Hindlimb muscle (tissue), 1 donor: Measurements from ENCODE around the gene XIAP. TPM values are rescaled to one million over a fixed set of nuclear protein-coding genes. Genes with fewer than 3 reads are reported as not detected.
"Not testable (repeated sequence)": the region's sequence is repeated elsewhere in the genome, so short reads cannot be mapped to it uniquely, and the experiment has no call there.

Experiments used
- DNase-seq: peaks from one replicate; pipeline ENCODE4 v3.0.0-alpha.2; 2013
- polyA plus RNA-seq: library from polyadenylated mRNA; unstranded; fragments of 120-200 nt; gene quantifications from one replicate; pipeline ENCODE4 v1.2.1, GENCODE V29; 2013; ENCODE audit not compliant: insufficient read length

Gene XIAP
- polyA plus RNA-seq, 1 donor: 36.4 TPM

DNA sequence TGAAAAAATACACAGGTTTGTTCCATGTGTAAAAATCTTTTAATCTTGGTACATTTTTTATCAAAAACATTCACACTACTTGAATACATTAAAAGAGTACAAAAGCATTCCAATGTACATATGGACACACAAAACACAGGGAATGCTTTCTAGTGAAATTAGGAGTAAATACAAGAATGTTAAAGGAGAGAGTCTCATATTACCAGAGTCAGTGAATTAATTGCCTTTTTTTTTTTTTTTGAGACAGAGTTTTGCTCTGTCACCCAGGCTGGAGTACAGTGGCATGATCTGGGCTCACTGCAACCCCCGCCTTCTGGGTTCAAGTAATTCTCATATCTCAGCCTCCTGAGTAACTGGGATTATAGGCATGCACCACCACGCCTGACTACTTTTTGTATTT is 17.0 kb downstream of the XIAP start:
- DNase-seq: no peak

DNA sequence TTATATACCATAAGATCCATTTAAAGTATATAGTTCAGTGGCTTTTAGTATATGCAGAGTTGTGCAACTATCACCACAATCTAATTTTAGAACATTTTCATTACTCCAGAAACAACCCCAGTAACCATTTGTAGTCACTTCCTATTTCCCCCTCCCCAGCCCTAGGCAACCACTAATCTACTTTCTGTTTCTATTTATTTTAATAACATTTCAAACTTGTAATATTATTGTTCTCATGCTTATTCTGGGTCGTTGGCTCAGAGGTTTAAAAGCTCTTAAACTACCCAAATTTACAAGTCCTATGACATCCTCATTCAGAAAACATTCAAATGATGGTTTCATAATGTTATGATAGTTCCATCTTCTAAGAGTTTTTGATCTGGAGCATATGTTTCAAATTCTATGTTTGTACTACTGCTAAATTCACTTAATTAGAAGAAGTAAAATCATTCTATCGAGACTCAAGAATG is 18.4 kb downstream of the XIAP start:
- DNase-seq: no peak

GRCh38 chrX:123881330-123881729 is 21.5 kb downstream of the XIAP start:
- no peak for DNase-seq

GRCh38 chrX:123882391-123882790 is 22.5 kb downstream of the XIAP start:
- no peak for DNase-seq

DNA sequence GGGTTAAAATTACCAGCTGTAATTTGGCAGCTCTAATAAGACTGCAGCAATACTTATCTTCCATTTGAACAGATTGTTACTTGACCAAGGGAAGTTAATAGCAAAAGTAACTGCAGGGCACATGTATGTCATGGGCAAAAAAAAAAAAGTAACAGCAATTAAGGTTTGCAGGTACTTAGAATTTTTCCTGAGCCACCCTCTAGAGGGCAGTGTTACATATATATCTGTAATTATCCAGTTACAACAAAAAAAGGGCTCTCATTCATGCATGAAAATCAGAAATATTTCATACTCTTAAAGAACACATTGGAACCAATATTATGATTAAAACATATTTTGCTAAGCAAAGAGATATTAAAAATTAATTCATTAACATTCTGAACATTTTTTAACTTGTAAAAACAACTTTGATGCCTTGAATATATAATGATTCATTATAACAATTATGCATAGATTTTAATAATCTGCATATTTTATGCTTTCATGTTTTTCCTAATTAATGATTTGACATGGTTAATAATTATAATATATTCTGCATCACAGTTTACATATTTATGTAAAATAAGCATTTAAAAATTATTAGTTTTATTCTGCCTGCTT is 25.1 kb downstream of the XIAP start:
- no peak for DNase-seq

GRCh38 chrX:123899701-123900100 is 39.8 kb downstream of the XIAP start:
- no peak for DNase-seq

DNA sequence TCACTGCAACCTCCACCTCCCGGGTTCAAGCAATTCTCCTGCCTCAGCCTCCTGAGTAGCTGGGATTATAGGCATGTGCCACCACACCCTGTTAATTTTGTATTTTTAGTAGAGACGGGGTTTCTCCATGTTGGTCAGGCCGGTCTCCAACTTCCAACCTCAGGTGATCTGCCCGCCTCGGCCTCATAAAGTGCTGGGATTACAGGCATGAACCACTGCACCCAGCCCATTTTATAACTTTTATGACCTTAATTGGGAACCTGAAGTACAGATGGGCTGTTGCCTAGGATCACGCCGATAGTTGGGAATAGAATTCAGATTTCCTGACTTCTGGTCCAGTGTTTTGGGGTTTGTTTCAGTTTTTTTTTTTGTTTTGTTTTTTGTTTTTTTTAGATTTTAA is 43.4 kb downstream of the XIAP start:
- not testable (repeated sequence) for DNase-seq

DNA sequence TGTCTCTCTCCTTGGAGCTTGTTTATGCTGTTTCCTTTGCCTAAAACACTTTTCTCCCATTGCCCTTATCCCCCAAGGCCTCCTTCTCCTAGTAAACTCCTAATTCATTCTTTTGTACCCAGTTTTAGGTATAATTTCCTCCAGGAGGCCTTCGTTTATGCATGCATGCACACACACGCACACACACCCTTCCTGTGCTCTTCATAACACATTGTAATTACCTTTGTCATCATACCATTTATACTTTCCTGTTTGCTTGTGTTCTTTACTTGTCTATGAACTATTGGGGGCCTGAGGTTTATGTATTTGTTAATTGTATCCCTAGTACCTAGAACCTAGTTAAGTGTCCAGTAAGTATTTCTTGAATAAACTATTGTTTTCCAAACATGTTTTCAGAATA is 45.5 kb downstream of the XIAP start:
- no peak for DNase-seq

- no peak for DNase-seq
Measured at GRCh38 chrX:123906557-123907316, 46.9 kb downstream of the XIAP start.

GRCh38 chrX:123909523-123909922 is 49.7 kb downstream of the XIAP start:
- DNase-seq: no peak

DNA sequence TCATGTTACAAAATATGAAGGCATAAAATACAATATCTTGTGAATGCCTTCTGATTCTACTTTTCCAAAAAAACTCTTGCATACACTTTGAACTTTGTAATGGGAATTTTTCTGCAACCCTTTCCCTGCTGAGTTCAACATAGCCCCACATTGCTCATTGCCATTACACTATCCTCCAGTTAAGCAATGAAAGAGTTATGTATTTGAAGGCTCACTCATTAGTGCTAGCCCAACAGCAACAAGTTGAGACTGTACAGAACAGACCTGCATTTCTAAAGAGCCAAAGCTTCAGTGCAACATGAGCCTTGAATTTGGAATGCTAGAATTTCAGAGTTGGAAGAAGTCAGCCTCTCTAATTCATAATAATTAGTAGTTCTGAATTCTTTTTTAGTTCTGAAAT is 57.2 kb downstream of the XIAP start:
- DNase-seq: no peak

DNA sequence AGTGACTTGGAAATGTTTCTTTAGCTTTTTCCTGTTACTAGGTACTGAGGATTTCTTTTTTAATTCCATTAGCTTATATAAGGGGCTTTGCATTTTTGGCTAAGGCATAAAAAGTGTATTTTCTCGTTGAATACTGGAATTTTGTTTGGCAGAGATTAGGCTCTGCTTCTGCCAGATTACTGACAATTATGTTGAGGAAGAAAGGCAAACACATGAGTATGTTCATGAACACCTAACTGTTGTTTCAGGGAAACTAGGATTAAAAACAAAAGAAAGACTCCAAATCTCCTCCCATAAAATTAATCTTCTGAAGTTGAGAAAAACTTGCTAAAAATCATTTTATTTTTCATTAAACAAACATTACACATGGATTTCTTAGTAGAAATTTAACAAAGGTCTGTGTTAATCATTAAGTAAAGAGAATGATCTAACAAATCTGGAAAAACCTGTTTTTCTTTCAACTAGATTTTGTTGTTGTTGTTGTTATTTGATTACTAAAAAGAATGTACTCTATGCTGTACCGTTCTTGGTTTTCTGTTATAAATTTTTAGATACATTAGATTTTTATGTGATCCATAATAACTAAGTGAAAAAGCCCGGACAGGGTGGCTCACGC is 58.4 kb downstream of the XIAP start:
- no peak for DNase-seq

DNA sequence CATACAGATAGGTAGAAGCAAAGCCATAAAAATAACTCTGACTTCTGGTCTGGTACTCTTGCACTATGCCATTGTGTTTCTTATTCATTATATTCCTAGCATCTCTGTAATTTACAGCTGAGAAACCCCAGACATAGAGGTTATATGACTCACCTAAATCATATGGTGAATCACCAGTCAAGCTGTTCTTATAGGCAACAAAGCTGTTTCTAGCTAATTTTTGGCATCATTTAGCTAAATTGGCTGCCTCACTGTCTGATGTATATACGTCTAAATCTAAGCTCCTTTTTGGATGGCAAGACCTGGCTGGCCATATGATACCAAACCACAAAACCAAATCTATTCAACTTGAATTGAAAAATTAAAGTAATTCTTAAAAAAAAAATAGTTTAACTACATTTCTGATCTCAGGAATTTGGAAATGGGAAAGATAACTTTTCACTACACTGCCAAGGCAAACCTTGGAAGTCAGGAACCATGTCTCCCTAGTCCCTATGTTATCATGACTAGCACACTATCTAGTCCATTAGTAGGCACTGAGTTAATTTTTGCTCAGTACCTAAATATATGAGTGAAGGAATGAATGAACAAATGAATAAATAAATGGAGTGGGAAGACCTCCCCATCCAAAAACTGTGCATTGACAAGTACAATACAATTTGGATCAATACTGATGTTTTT is 60.4 kb downstream of the XIAP start:
- no peak for DNase-seq

- no peak for DNase-seq
Measured at GRCh38 chrX:123923211-123923610, 63.4 kb downstream of the XIAP start.

- no peak for DNase-seq
Measured at GRCh38 chrX:123924186-123924585, 64.3 kb downstream of the XIAP start.

- DNase-seq: no peak
Measured at GRCh38 chrX:123927845-123928244, 68.0 kb downstream of the XIAP start.

GRCh38 chrX:123932055-123932454 is 72.2 kb downstream of the XIAP start:
- DNase-seq: not testable (repeated sequence)

DNA sequence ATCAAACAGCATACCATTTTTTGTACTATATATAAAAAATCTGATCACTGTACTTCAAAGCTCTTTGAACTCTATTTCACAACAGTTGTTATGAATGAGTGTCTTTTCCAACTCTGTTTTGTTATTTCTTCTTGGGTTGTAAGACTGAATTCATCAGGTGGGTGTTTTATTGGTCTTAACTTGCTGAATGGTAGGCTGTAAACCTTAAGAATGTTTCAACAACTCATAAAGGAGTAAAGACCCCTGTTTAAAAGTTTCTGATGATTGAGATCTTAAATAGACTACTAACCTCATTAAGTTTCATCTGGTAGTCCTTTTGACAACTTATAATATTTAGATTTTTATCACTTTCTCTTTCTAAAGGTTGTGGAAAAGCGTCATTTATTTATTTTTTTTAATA is 83.2 kb downstream of the XIAP start:
- no peak for DNase-seq

DNA sequence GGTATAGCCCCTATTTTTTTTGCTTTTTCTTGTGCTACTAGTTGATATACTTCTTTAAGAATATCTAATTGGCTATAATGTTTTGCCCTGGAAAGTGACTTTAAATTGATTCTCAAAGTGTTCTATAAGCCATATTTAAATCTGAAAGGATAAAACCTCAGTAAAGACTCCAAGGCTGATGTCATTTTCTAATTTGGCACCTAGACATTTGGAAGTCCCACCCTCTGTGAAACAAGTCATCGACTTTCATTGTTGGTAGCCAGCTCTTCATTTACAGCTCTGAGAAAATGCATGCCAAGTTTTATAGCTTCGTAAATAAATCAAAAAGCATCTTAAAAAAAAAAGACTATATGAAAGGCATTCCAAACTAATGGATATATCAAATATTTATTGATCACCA is 83.6 kb downstream of the XIAP start:
- DNase-seq: no peak

- DNase-seq: no peak
Measured at GRCh38 chrX:123949846-123950245, 90.0 kb downstream of the XIAP start.

DNA sequence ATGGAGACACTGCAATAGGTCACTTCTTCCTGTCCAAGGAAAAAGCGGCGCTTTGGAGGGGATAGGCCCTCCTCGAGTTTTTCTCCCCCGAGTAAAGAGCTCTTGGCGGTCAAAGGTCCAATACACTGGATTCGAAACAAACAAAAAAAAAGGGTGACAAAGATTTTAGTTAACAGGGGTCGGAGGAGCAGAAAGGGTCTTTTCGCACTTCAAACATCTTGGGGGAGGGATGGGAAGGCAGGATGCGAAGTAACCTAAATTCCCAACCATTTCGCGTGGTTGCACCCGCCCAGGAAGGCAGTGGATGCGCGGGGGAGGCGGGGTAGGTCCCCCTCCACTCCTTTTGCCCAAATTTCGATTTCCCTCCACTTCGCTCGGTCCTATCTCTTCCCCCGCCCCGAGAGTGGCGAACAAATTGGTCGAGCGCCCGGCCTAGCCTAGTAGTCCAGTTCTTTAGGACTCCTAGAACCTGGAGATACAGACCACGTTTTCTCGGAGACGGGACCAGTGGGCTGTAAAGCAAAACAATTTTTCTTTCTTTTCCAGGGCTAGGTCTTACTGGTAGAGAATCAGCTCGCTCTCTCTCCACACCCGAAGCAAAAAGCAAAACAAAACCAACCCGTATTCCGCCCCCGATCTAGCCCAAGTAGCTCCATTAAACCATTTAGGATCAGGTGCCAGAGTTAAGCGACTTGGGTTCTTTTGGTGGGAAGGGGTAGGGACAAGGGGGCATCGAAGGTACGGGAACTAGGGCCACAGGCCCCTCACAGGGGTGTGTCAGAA is 99.6 kb downstream of the XIAP start:
- no peak for DNase-seq

- no peak for DNase-seq
Measured at GRCh38 chrX:123960956-123961267, 101.1 kb downstream of the XIAP start.
